RPMI7951 (cell line): ENCODE measurements around the gene IFITM10. TPM values are rescaled to one million over a fixed set of nuclear protein-coding genes. Genes with fewer than 3 reads are reported as not detected.
"Not testable (repeated sequence)": the region's sequence is repeated elsewhere in the genome, so short reads cannot be mapped to it uniquely, and the experiment has no call there.

Source experiments
- DNase-seq: peaks from one replicate; pipeline ENCODE4 v3.0.0-alpha.2; 2012; ENCODE audit warnings: low read depth
- total RNA-seq: library from RNA; depleted of rRNA; stranded (reverse); fragments of >200 nt; shearing (Covaris generic); gene quantifications from 2 replicates; pipeline ENCODE4 v1.2.3, GENCODE V29; 2014

The IFITM10 gene
- total RNA-seq, 1 experiment from 2014 or later, result 4.3 TPM

DNA sequence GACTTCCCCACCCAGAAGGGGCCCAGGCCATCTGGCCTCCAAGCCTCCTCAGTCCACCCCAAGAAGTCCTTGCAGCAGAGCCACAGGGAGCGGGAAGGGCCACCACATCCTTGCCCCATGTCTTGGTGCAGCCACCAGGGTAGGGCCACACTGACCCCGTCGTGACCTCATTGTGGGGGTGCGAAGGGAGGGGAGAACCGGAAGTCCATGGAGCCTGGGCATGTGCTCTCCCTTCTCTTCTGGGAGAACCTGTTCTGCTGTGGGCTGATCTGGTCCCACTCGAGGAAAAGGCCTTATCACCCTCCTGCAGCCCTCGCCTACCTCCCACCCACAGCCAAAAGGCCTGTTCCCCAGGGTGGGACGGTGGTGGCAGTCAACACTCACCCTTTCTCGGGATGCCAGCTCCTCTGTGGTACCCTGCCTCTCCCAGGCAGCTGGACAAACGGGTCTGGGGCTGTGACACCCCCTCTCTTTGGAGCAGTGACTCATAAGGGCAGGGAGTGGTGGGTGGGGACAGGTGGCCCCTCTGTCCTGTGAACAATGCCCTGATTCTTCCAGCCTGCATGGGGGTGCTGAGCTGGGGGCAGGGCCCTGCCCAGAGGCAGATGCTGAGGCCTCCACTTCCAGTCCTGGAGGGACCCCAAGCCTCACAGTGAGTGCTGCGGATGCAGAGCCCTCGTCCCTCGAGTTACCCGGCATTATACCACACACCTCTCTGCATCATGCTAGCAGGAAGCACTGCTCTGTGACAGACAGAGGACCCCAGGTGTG, 27.9 kb upstream of the IFITM10 start:
- no peak for DNase-seq

DNA sequence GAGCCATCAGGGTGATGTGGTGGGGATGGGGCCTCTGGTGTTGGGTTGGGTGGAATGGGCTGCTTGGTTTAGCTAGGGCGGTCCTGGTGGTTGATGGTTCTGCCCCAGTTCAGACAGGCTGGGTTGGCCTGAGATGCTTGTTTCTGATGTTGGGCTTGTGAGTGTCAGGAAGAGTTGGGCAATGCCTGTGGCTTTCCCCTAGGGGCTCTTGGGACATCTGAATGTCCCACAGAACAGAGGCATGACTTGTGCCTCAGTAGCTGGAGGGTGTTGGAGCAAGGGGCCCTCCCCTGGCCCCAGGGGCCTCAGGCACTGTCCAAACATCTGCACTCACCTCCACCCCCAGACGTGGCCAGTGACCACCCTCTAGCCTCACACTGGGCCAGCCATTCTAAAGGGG, 27.3 kb upstream of the IFITM10 start:
- DNase-seq, result no peak

DNA sequence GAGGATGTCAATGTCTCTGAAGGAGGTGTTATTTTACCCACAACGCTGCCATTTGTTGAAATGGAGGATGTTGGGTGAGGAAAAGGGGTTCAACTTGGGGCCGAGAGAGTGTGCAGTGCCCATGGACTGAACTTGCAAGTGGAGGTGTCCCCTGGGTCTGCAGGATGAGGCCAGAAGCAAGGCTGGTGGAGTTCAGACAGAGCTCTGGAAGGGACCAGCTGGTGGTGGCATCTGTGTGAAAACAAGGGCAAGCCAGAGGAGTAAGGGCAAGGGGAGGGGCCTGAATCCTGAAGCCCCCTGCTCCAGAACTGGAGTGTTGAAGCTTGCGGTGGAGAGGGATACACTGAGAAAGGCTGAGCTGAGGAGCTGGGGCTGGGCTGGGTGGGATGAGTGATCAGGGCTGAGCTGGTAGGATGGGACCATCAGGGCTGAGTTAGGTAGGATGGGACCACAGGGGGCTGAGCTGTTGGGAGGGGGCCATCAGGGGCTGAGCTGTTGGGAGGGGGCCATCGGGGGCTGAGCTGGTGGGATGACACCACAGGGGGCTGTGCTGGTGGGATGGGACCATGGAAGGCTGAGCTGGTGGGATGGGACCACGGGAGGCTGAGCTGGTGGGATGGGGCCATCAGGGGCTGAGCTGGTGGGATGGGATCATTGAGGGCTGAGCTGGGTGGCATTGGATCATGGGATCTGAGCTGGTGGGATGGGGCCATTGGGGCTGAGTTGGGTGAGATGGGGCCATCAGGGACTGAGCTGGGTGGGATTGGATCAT, 26.7 kb upstream of the IFITM10 start:
- DNase-seq, result no peak

DNA sequence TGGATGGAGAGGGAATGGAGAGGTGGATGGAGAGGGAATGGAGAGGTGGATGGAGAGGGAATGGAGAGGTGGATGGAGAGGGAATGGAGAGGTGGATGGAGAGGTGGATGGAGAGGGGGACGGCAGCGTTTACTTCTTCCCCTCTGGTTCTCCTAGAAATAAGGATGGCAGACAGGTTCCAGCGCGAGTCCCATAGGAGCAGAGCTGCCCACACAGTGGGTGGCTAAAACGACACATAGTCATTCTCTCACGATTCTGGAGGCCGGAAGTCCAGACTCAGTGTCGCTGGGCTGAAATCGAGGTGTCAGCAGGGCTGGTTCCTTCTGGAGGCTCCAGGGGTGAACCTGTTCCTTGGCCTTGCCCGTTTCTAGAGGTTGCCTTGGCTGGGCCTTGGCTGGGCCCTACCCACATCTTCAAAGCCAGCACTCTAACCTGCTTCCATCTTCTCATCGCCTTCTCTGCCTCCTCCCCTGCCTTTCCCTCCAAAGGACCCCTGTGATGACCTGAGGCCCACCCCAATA, 26.0 kb upstream of the IFITM10 start:
- no peak for DNase-seq

DNA sequence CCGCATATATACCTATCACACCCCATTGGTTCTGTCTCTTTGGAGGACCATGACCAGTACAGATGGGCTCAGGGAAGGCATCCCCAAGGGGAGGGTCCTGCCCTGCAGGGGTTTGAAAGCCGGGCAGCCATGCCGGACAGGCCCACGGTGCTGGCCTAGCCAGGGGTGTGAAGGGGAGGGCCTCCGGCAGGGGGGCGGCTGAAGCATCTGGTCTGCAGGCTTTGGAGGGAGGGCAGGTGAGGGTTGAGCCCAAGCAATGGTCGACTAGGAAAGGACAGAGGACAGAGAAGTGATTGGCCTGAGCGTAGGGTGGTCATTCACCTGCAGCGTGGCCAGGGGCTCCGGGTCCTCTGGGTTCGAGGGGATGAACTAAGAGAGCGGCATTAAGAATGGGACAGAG, 24.5 kb upstream of the IFITM10 start:
- no peak for DNase-seq

DNA sequence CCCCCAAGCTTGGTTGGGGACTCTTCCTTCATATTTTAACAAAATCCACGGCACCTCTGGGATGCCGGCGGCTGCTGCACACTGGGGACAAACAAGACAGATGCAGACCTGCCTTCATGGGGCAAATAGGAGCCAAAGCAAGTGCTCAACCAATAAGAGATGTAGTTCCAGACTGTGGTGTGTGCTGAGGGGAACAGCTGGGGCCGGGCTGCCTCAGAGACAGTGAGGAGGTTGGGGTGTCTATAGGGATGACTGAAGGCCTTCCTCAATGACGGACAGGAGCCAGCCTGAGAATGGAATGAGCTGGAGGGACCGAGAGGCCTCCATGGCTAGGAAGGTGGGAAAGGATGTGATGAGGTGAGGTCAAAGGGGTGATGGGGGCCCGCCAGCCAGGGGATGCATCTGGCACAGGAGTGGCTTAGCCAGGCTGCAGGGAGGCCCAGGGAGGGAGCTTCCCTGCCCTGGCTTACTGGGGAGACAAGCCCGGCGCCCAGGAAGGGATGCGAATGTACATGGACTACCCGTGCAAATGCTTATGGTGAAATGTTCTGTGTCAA, 23.7 kb upstream of the IFITM10 start:
- DNase-seq, result no peak

DNA sequence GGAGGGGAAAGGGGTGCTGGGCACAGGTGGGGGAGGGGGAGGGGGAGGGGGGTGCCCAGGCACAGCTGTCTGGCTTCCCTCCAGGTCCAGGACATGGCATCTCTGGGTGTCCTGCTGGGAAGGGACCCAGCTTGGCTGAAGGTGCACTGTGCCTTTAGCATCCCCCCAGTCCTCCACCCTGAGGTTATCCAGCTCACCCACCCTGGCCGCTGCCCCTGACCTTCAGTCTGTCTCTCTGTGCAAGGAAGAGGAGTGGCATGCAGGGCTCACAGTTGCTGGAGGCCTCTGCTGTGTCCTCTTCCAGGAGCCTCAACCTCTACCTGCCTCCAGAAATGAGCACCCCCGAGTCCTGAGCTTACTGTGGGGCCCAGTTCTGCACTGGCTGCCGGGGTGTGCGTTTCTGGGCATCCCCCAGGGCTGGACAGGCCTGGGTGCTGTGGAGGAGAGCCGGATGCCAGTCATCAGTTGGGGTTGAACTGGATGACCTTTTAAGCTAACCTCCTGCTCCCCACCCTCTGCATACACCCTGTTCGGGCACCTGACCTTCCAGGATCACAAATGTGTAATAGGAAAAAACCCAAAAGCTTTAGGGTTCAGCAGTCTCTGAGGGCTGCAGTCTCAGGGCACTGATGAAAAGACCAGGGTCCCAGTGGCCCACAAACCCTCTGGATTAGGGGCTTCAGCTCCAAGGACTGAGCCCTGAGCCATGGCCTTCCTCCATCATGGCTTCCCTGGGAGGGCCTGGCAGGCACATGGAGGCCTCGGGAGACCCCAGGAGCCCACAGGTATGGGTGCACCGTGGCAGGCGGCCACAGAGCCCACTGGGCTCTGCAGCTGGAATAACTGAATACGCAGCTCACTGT, 23.0 kb upstream of the IFITM10 start:
- DNase-seq, result no peak

DNA sequence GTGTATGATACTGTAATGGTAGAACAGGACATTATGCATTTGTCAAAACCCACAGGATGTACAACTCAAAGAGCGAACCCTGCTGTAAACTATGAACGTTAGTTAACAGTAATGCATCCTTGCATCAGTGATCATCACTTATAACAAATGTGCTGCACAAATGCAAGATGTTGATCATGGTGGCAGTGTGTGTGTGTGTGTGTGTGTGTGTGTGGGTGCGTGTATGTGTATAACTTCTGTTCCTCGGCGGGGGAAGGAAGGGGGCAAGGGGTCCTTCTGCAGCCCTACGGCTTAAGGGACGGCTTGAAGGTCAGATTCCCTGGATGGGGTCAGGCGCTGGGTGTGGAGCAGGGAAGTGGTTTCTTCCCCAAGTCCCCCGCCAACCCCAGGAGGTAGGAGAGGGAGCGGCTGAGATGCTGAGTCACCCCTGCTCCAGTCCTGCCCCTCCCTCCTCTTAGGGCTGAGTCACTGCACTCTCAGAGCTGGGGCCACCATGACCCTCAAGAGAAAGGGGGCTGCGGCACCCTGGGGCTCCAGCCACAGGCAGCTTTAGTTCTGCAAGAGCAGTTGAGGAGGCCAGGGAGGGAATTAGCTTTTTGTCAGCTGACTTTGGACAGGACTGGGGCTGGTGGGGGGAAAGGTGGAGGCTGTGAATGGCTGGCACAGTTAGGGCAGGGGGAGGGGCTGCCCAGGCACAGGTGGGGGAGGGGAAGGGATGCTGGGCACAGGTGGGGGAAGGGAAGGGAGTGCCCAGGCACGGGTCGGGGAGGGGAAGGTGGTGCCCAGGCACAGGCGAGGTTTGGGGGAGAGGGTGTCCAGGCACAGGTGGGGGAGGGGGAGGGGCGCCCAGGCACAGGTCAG, 22.1 kb upstream of the IFITM10 start:
- DNase-seq, result peak; percentile 97

DNA sequence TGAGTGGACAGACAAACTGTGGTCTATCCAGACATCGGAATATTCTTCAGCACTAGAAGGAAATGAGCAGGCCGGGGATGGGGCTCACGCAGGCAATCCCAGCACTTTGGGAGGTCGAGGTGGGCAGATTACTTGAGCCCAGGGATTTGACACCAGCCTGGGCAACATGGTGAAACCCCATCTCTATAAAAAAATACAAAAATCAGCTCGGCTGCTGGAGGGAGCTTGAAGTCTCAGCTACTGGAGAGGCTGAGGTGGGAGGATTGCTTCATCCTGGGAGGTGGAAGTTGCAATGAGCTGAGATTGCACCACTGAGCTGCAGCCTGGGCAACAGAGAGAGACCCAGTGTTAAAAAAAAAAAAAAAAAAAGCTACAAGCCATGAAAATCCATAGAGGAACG, 21.3 kb upstream of the IFITM10 start:
- DNase-seq, result peak; percentile 65

DNA sequence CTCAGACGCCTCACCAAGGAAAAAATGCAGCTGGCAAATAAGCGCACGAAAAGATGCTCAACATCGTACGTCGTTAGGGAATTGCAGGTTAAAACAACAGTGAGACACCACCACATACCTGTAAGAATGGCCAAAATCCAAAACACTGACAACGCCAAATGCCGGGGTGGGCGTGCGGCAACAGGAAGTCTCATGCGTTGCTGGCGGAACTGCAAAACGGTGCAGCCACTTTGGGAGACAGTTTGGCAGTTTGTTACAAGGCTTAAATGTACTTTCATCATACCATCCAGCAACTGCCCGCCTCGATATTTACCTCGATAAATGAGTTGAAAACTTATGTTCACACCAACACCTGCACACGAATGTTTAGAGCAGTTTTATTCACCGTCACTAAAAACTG, 20.9 kb upstream of the IFITM10 start:
- DNase-seq, result no peak

DNA sequence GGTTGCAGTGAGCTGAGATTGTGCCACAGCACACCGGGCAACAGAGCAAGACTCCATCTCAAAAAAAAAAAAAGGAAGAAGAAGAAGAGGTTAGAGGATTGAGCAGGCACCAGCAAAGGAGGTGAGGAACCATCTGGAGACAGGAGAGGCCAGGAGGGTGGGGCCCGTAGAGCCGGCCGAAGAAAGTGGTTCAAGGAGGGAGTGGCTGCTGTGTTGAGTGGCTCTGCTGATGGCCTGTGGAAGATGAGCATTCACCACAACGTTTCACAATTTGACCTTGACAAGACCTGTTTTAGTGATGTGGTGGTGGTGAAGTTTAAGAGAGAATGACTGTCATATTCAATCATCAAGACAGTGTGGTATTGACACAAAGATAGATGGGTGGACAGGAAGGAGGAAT, 20.1 kb upstream of the IFITM10 start:
- DNase-seq, result peak; percentile 53

DNA sequence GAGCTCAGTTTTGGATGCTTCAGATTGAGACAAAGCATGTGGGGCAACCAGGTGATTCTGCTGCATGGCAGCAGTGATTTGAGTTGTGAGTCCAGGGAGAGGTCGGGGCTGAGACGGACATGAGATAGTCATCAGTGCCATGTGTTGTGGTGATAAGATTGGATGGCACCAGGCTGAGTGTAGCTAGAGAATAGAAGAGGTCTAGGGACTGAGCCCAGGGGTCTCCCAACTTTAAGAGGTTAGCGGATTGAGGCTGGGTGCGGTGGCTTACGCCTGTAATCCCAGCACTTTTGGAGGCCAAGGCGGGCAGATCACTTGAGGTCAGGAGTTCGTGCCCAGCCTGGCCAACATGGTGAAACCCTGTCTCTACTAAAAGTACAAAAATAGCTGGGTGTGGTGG, 19.7 kb upstream of the IFITM10 start:
- no peak for DNase-seq

DNA sequence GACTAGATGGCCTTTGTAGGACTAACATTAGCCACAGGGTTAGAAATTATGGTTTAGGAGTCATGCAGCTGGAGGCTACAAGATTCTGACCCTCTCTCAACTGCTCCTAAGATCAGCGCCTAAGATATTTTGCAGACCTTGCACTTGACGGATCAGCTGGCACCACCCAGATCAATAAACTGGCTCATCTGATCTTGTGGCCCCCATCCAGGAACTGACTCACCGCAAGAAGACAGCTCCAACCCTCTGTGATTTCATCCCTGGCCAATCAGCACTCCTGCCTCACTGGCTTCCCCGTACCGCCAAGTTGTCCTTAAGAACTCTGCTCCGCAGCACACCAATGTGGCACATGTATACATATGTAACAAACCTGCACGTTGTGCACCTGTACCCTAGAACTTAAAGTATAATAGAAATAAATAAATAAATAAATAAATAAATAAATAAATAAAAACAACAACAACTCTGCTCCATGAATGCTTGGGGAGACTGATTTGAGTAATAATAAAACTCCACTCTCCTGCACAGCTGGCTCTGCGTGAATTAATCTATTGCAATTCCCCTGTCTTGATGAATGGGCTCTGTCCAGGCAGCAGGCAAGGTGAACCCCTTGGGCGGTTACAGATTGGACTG, 19.0 kb upstream of the IFITM10 start:
- DNase-seq, result not testable (repeated sequence)

DNA sequence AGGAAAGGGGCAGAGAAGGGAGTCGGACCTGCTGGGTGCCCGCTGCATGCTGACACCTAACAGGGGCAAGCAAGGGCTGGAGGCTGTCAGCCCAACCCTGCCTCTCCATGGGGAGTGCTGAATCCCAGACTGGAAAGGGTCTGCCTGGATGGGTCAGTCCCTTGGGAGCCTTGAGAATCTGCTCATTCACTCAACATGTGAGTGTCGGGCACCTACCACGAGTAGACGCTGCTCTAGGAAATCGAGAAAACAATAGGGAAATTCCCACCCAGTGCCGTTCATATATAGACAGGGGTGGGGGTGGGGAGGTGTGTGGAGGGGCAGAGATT, 17.7 kb upstream of the IFITM10 start:
- DNase-seq, result no peak

DNA sequence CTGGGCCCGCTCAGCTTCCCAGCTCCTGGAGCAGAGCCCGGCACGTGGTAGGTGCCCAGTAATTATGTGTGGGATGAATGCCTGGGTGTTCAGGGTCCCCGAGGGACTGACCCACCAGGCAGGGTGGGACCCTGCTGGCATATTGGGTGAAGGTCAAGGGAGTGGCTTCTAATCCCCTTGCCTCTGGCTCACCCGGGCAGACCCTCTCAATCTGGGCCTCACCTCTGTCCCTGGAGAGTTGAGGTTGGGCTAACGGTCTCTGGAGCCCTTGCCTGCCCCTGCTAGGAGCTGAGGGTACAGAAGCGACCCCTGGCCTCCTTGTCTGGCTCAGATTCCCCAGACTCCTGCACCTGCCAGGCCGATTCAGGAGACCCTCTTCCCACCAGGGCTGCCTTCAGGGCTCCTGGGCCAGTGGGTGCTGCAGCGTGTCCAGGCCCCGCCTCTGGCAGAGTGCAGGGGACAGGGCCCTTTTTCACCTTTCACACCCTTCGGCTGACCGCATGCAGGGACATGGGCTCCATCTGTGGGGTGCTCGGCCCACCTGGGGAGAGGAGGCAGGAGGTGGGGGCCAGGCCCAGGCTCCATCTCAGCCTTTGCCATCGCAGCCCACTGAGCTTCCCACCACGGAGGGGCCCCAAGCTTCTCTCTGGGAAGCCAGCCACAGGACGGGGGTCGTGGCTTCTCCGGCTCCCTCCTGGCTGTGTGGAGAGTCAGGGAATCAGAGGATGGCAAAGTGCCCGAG, 17.2 kb upstream of the IFITM10 start:
- DNase-seq, result no peak

DNA sequence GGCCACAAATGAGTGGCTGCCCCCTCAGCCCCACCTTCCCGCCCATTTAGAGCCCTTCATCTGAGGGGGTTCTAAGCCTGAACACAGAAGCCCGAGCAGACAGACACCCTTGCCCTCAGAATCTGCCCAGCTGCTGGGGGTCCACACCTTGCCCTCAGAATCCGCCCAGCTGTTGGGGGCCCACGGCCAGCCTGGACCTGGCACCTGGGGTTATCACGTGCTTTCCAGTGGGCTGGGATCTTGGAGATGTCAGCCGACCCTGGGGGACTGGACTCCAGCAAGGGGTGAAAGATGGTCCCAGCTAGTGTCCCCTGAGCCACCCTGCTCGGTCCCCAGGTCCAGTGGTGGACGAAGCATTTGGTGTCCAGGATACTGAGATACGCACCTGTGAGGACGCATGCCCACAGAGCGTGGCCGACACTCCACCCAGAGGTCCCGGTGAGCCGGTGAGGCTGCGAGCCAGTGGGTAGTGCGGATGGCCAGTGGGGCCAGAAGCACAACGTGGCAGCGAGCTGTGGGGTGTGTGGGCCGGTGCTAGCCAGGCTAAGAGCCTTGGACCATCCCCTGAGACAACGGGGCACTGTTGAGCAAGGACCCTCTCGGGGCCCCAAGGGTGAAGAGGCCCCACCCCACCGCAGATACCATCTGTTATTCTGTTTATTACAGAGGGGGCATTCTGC, 16.5 kb upstream of the IFITM10 start:
- no peak for DNase-seq

DNA sequence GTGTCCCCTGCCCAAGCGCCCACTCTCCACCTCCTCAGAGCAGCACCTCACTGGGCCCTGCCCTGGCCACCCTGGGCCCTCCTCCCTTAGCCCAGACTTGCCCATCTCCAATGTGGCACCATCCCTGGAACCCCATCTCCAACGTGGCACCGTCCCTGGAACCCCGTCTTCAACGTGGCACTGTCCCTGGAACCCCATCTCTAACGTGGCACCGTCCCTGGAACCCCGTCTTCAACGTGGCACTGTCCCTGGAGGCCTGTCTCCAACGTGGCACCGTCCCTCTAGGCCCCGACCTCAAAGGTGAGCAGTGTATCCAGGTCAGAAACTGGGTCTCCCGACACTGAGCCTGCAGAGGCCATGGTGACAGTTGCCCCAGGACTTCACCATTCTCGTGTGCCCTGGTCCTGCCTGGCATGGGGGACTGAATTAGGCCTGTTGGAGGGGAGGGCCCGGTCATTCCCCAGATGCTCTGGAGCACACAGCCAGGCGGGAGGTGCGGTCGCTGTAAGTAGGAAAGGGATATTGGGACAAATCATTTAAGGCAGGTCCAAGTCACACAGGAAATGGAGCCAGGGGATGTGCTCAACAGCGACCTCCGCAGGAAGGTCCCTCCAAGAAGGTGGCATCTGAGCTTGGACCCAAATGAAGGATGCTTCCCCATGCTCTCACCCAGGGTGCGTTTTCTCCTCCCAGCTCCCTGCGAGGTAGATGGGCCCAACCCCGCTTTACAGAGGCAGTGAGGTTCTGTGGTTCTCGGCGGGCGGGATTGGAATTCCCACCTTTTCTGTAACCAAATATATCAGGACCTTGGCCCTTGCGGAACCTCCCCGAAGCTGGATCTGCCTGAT, 15.7 kb upstream of the IFITM10 start:
- DNase-seq, result no peak
